ENCODE measurements around the gene CHRM2. TPM values are rescaled to one million over a fixed set of nuclear protein-coding genes. Genes with fewer than 3 reads are reported as not detected.

The CHRM2 gene
- total RNA-seq, 1 donor from 2014 or later = 1.1 TPM

DNA sequence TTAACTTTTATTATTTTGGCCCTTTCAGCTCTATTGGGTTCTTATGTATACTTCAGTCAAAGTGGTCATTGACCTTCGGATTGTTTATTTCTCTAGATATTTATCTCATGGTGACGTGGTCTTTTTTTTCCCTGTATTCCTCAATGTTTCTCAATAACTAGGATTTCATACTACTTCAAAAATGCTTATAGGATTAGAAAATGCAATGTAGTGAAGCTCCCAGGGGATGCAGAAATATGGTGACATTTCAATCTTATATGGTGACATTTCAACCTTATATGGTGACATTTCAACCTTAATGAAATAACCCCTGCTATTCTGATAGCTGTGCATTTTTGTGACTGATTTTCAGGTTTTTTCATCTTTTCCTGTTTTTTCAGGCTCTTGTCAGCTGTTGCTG is 51.4 kb downstream of the CHRM2 start:
- Histone ChIP-seq H3K27me3 (no peaks in the 10 kb centered on the region), H3K9me3 (no peaks in the 10 kb centered on the region), H3K4me3 (no peak overlapping the region), H3K27ac (no peak overlapping the region), H3K4me1 (no peaks in the 10 kb centered on the region), H3K36me3 (no peaks in the 10 kb centered on the region)
- no peak for TF ChIP-seq CTCF (IDR thresholded peaks at IDR 0.05)
- DNase-seq (no peak), ATAC-seq (no peak)
- intact Hi-C loops (cut with DNase I) = no loop called here

- Histone ChIP-seq H3K27ac (no peak overlapping the region), H3K36me3 (no peaks in the 10 kb centered on the region), H3K4me3 (no peak overlapping the region), H3K27me3 (no peaks in the 10 kb centered on the region), H3K9me3 (no peaks in the 10 kb centered on the region), H3K4me1 (no peaks in the 10 kb centered on the region)
- no peak for ATAC-seq
- intact Hi-C loops (cut with DNase I) = no loop called here
- TF ChIP-seq CTCF (IDR thresholded peaks at IDR 0.05) = no peak
- DNase-seq = no peak
These were observed 54.7 kb downstream of the CHRM2 start for GRCh38 chr7:136923111-136923667.

- Histone ChIP-seq H3K27me3 (no peaks in the 10 kb centered on the region), H3K27ac (no peak overlapping the region), H3K9me3 (no peaks in the 10 kb centered on the region), H3K4me3 (no peak overlapping the region), H3K36me3 (no peaks in the 10 kb centered on the region), H3K4me1 (no peaks in the 10 kb centered on the region)
- DNase-seq = no peak
- intact Hi-C loops (cut with DNase I) = no loop called here
- TF ChIP-seq CTCF (IDR thresholded peaks at IDR 0.05) = no peak
- no peak for ATAC-seq
These were observed 56.6 kb downstream of the CHRM2 start for GRCh38 chr7:136925044-136925443.

DNA sequence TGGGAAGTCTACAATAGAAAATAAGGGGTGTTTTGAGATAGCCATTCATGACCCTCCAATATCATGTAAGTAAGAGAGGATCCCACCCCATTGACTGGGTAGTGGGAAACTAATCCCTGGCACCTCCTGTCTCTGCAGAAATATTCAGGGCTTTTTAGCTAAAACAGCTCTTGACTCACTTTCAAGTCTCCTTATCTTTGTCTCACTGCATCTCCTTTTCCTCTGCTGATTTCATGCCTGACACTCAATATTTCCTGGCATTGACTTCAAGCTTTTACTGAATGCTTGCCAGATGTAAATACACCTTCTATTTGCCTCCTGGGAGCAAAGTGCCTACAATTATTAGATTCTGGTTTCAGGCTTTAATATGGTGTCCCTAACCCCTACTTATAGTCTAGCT is 57.1 kb downstream of the CHRM2 start:
- intact Hi-C loops (cut with DNase I) = no loop called here
- ATAC-seq (no peak), DNase-seq (no peak)
- Histone ChIP-seq H3K27me3 (no peaks in the 10 kb centered on the region), H3K4me3 (no peak overlapping the region), H3K9me3 (no peaks in the 10 kb centered on the region), H3K4me1 (no peaks in the 10 kb centered on the region), H3K36me3 (no peaks in the 10 kb centered on the region), H3K27ac (no peak overlapping the region)
- TF ChIP-seq CTCF (IDR thresholded peaks at IDR 0.05) = no peak

DNA sequence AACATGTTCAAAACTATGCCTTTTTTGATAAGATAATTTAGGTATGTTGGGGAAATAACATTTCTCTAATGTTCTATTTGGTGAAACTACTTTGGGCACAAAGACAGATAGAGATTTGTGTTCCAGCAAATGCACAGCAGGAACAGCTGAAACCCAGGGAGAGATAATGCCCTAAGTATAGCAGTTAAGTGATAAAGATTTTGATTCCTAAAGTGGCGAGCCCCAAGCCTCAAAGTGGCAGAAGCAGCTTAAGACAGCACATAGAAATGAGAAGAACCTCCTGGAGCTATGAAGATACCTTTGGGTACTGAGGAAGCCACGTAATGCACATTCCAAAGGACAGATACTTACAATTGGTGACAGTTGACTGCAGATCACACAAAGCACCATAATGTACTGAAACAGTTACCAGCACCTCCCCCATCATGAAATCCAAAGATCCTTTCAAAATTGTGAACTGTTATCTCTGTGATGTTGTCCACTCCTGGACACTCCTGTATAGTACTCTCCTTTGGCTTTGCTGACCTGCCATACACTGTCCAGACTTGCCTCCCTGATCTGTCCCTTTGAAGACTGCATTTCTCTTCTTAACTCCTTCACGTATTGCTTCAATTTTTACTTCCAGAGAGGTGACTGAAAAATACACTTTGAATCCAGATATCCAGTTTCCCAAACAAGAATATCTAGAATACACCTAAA is 62.9 kb downstream of the CHRM2 start:
- intact Hi-C loops (cut with DNase I) = no loop called here

More for the DNA sequence above, 62.9 kb downstream of the CHRM2 start:
- Histone ChIP-seq H3K4me1 (no peaks in the 10 kb centered on the region), H3K27ac (no peak overlapping the region), H3K9me3 (no peaks in the 10 kb centered on the region), H3K36me3 (no peaks in the 10 kb centered on the region), H3K4me3 (no peak overlapping the region), H3K27me3 (no peaks in the 10 kb centered on the region)
- DNase-seq (no peak), ATAC-seq (no peak)
- no peak for TF ChIP-seq CTCF (IDR thresholded peaks at IDR 0.05)

Data from upper lobe of right lung (tissue), 1 donor.